GM12801 (cell line): ENCODE measurements around the gene BFSP2.

ENCODE experiments used
- CTCF ChIP-seq: IDR thresholded peaks from one replicate; pipeline ENCODE4 v1.5.1; 2011; ENCODE audit warnings: control low read depth; ENCODE audit not compliant: insufficient read length; ENCODE audit errors: extremely low read depth

BFSP2 gene

DNA sequence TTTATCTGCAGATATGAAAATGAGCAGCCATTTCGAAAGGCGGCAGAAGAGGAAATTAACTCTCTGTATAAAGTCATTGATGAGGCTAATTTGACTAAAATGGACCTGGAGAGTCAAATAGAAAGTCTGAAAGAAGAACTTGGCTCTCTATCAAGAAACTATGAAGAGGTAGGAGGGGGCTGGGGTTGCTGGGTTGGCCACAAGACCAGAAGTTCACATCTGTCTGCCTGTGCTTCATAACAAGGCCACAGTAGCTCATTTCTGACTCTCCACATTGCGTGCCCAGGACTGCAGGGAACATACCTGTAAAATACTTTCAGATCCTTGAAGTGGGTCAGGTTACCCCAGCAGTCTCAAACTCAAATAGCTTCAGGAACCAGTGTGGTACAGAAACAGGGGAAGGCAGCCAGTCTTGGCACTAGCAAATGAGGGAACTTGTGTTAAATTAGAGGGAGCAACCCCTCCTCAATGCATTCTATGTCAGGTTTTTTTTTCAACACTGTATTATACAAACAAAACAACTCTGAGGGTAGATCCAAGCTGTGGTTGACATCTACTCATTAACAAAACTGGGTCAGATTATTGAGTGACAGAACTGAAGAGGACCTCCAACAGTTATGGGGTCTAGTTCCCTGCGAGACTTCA lies 48.7 kb downstream of the BFSP2 start:
- TF ChIP-seq CTCF: no peak

GRCh38 chr3:133451309-133451708 lies 51.5 kb downstream of the BFSP2 start:
- no peak for TF ChIP-seq CTCF

GRCh38 chr3:133452641-133453319 lies 52.9 kb downstream of the BFSP2 start:
- no peak for TF ChIP-seq CTCF

GRCh38 chr3:133453383-133453782 lies 53.5 kb downstream of the BFSP2 start:
- TF ChIP-seq CTCF: no peak

DNA sequence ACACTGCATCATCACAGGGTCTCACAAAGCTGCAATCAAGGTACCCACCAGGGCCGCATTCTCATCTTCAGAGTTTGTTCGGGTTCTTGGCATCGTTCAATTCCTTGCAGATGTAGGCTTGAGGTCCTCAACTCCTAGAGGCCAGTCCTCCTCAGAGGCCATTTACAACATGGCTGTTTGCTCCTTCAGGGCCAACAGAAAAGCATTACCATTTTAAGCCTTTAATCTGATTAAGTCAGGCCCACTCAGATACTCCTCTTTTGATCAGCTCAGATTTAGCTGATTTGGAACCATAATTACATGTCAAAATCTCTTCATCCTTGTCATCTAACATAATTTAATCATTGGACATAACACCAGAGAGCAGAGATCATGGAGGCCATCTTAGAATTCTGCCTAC lies 55.4 kb downstream of the BFSP2 start:
- TF ChIP-seq CTCF: no peak

- no peak for TF ChIP-seq CTCF
Measured at GRCh38 chr3:133455960-133456359, 56.1 kb downstream of the BFSP2 start.

- no peak for TF ChIP-seq CTCF
Measured at GRCh38 chr3:133457025-133457424, 57.2 kb downstream of the BFSP2 start.
